Upper lobe of left lung (tissue), 6 donors: ENCODE measurements around the gene LRRC52. TPM values are rescaled to one million over a fixed set of nuclear protein-coding genes. Genes with fewer than 3 reads are reported as not detected.

Source experiments
- ATAC-seq, 2 donors: fragments of 200-7000 bp; cut with Tn5 transposase; one replicate each; pipeline ENCODE4 v1.9.1; 2022; ENCODE audit warnings: mild to moderate bottlenecking in 2 of 2, moderate library complexity in 2 of 2; ENCODE audit not compliant: low FRiP score in 2 of 2
- DNase-seq, 2 donors: peaks; one replicate each; pipeline ENCODE4 v3.0.0-alpha.2; 2019 to 2020
- H3K27ac ChIP-seq, 4 donors: fragments of 200-600 bp; sonication (generic); one replicate each; pipeline ENCODE4 v1.5.1; 2016 to 2019
- H3K27me3 ChIP-seq, 4 donors: fragments of 200-600 bp; sonication (generic); one replicate each; pipeline ENCODE4 v1.5.1; 2017 to 2019
- H3K36me3 ChIP-seq, 4 donors: fragments of 200-600 bp; sonication (generic); one replicate each; pipeline ENCODE4 v1.5.1; 2016 to 2019
- H3K4me1 ChIP-seq, 4 donors: fragments of 200-600 bp; sonication (generic); one replicate each; pipeline ENCODE4 v1.5.1; 2018 to 2019
- H3K4me3 ChIP-seq, 4 donors: fragments of 200-600 bp; sonication (generic); one replicate each; pipeline ENCODE4 v1.5.1; 2017 to 2019; ENCODE audit warnings: mild to moderate bottlenecking in 2 of 4, moderate library complexity in 1 of 4
- H3K9me3 ChIP-seq, 4 donors: fragments of 200-600 bp; sonication (generic); one replicate each; pipeline ENCODE4 v1.5.1; 2018 to 2019
- EP300 ChIP-seq, 4 donors: sonication (generic); formaldehyde crosslinking; IDR thresholded peaks; one replicate each; pipeline ENCODE4 v1.5.1; 2017; ENCODE audit warnings: antibody characterized with exemption in 4 of 4, control low read depth in 2 of 4
- POLR2A ChIP-seq, 4 donors: fragments of 450-650 bp; IDR thresholded peaks; one replicate each; pipeline ENCODE4 v1.5.1; 2016 to 2017; ENCODE audit warnings: antibody characterized with exemption in 4 of 4, mild to moderate bottlenecking in 2 of 4
- POLR2AphosphoS5 ChIP-seq, 2 donors: sonication (generic); formaldehyde crosslinking; IDR thresholded peaks; one replicate each; pipeline ENCODE4 v1.5.1; 2017; ENCODE audit warnings: antibody characterized with exemption in 2 of 2
- WGBS, 2 donors: methylation state at CpG; one replicate each; pipeline ENCODE4 v1.1.5; 2017 to 2018; 5-methylcytosine and 5-hydroxymethylcytosine counted together
- total RNA-seq, 6 donors: library from RNA; depleted of rRNA in 4 of 6; stranded (reverse); fragments of >200 nt in 4 of 6; gene quantifications; one replicate each; pipeline versions ENCODE4 v1.1.0 to v1.2.1, GENCODE V29; 2016 to 2021
- TF ChIP-seq, protein P1 (sequence below), 6 experiments: fragments of 450-650 bp in 4 of 6; fragments of 200-600 bp in 2 of 6; sonication (generic) in 2 of 6; IDR thresholded peaks; one replicate each; pipeline ENCODE4 v1.5.1; 2016 to 2019; ENCODE audit warnings: antibody characterized with exemption in 6 of 6
- donor health status: DM: no; HTN: no; CAD: no; lungs with moderate emphysema.
- donor health status: DM: no; HTN: yes; CAD: no; lungs with severe emphysema.

Gene LRRC52
- total RNA-seq, 6 donors from 2014 or later, result 0.44 to 1.7 (median 0.46) TPM; not detected in 3

GRCh38 chr1:165525708-165526107 is 18.1 kb upstream of the LRRC52 start:
- H3K27ac ChIP-seq, result no peak overlapping the region
- no peak for ATAC-seq
- DNase-seq, result no peak
- peaks cover 0 to 11% (median 11%) of the 10 kb centered on the region in 4 donors for H3K9me3 ChIP-seq
- WGBS, 2 donors, result 90 to 94% methylated on average over 3 of the region's 3 CpGs
- H3K36me3 ChIP-seq, result no peaks in the 10 kb centered on the region
- TF ChIP-seq, protein P1, sequence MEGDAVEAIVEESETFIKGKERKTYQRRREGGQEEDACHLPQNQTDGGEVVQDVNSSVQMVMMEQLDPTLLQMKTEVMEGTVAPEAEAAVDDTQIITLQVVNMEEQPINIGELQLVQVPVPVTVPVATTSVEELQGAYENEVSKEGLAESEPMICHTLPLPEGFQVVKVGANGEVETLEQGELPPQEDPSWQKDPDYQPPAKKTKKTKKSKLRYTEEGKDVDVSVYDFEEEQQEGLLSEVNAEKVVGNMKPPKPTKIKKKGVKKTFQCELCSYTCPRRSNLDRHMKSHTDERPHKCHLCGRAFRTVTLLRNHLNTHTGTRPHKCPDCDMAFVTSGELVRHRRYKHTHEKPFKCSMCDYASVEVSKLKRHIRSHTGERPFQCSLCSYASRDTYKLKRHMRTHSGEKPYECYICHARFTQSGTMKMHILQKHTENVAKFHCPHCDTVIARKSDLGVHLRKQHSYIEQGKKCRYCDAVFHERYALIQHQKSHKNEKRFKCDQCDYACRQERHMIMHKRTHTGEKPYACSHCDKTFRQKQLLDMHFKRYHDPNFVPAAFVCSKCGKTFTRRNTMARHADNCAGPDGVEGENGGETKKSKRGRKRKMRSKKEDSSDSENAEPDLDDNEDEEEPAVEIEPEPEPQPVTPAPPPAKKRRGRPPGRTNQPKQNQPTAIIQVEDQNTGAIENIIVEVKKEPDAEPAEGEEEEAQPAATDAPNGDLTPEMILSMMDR (IDR thresholded peaks at IDR 0.05), result no peak
- TF ChIP-seq POLR2A (IDR thresholded peaks at IDR 0.05), result no peak
- no peak for TF ChIP-seq EP300 (IDR thresholded peaks at IDR 0.05)
- no peak for TF ChIP-seq POLR2AphosphoS5 (IDR thresholded peaks at IDR 0.05)
- H3K27me3 ChIP-seq, result no peaks in the 10 kb centered on the region
- no peak overlapping the region for H3K4me3 ChIP-seq
- peaks cover 0 to 6% (median under 1%) of the 10 kb centered on the region in 4 donors for H3K4me1 ChIP-seq

DNA sequence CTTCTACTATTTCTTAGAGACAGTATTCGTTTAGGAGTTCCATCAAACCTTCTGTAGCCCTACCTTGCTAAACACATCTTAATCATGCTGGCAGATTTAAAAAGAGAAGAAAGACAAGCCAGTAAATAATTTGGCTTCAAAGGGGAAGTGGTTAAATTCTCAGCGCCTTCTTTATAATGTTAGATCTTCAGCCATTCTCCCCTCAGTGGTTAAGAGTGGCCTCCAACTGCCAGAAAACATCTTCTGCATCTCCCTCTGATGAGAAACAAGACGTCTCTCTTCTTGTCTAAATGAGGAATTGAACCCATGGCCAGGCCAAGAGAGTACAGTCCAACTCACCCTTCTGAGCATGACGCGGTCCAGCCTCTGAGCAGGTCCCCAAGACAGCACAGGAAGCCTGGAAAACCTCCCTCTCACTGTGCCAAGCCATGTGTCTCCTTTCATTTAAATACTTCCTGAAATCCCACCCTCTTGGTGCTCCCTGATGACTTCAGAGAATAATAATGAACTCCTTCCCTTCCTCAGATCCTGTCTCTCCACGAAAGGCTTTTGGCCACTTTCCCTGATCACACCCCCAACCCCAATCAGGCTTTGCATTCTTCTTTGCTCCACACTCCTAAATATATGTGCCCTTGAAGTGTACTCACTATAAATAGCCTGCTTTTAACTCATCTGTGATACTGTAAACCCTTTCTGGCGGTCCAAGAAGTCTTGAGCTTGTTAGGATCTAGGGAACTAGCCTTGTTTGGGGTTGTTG is 16.4 kb upstream of the LRRC52 start:
- no peaks in the 10 kb centered on the region for H3K9me3 ChIP-seq
- DNase-seq (no peak), ATAC-seq (no peak)
- H3K27me3 ChIP-seq, result no peaks in the 10 kb centered on the region
- no peak overlapping the region for H3K27ac ChIP-seq
- 52 to 76% methylated on average over 7 of the region's 7 CpGs for WGBS, 2 donors
- peaks cover 0 to 18% (median 2%) of the 10 kb centered on the region in 4 donors for H3K4me1 ChIP-seq
- no peak overlapping the region for H3K4me3 ChIP-seq
- H3K36me3 ChIP-seq, result no peaks in the 10 kb centered on the region
- TF ChIP-seq POLR2A (IDR thresholded peaks at IDR 0.05), result no peak

DNA sequence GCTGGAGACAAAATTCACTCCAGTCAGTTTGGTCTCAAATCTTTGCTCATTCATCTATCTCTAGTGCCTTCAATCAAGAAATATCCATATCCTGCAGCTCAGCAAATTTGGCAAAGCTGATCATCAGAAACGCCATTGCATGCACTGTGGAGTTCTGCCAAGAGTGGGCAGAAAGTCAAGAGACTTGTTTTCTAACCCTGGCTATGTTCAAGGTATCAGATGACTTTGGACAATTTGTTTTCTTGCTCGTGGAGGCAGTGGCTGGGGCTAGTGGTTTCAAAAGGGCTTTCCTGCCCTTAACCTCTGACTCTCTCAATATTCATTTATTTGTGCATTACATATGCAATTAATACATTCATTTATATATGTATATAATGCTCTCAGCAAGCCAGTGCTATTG is 12.8 kb upstream of the LRRC52 start:
- H3K9me3 ChIP-seq, result no peaks in the 10 kb centered on the region

GRCh38 chr1:165532053-165532452 is 11.7 kb upstream of the LRRC52 start:
- TF ChIP-seq, protein P1 (IDR thresholded peaks at IDR 0.05), result no peak
- TF ChIP-seq POLR2A (IDR thresholded peaks at IDR 0.05) (no peak), POLR2AphosphoS5 (IDR thresholded peaks at IDR 0.05) (no peak), EP300 (IDR thresholded peaks at IDR 0.05) (no peak)
- 65 to 70% methylated on average over 7 of the region's 7 CpGs for WGBS, 2 donors
- ATAC-seq (peak in 1 of 2 donors; percentile 41), DNase-seq (no peak)
- Histone ChIP-seq H3K4me3 (no peak overlapping the region), H3K36me3 (no peaks in the 10 kb centered on the region), H3K4me1 (peaks cover 0 to 14% (median 2%) of the 10 kb centered on the region in 4 donors), H3K27ac (no peak overlapping the region), H3K27me3 (no peaks in the 10 kb centered on the region), H3K9me3 (no peaks in the 10 kb centered on the region)

More for the DNA sequence above, 12.8 kb upstream of the LRRC52 start:
- DNase-seq (no peak), ATAC-seq (no peak)
- WGBS, 2 donors, result 9 to 29% methylated on average over 2 of the region's 2 CpGs
- H3K27ac ChIP-seq, result no peak overlapping the region
- TF ChIP-seq EP300 (IDR thresholded peaks at IDR 0.05) (no peak), POLR2AphosphoS5 (IDR thresholded peaks at IDR 0.05) (no peak), POLR2A (IDR thresholded peaks at IDR 0.05) (no peak)
- TF ChIP-seq, protein P1 (IDR thresholded peaks at IDR 0.05), result no peak
- H3K4me3 ChIP-seq, result no peak overlapping the region
- H3K36me3 ChIP-seq, result no peaks in the 10 kb centered on the region
- no peaks in the 10 kb centered on the region for H3K27me3 ChIP-seq
- H3K4me1 ChIP-seq, result peaks cover 0 to 14% (median 2%) of the 10 kb centered on the region in 4 donors

DNA sequence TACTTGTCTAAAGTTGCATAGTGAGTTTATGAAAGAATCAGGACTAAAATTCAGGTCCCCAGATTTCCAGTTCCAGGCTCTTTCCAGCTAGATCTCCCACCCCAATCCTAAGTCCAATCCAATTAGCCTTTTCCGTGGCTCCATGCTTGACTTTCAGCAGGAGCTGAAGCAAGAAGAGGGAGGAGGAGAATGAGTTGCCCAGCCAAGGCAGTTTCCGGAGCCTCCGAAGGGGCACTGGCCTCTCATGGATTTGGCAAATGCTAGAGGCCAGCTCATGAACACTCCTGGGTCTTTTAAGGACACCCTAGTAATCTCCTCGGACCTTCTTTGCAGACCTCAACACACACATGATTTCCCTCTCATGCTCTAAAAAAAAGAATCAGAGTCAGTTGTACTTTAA is 10.5 kb upstream of the LRRC52 start:
- H3K27ac ChIP-seq, result no peak overlapping the region
- H3K4me3 ChIP-seq, result no peak overlapping the region
- peaks cover 0 to 14% (median 2%) of the 10 kb centered on the region in 4 donors for H3K4me1 ChIP-seq
- H3K9me3 ChIP-seq, result no peaks in the 10 kb centered on the region
- ATAC-seq, result no peak
- 48 to 77% methylated on average over 2 to 4 of the region's 4 CpGs for WGBS, 2 donors
- no peak for DNase-seq
- no peaks in the 10 kb centered on the region for H3K27me3 ChIP-seq
- no peaks in the 10 kb centered on the region for H3K36me3 ChIP-seq
- TF ChIP-seq, protein P1 (IDR thresholded peaks at IDR 0.05), result no peak
- no peak for TF ChIP-seq EP300 (IDR thresholded peaks at IDR 0.05)
- no peak for TF ChIP-seq POLR2AphosphoS5 (IDR thresholded peaks at IDR 0.05)
- TF ChIP-seq POLR2A (IDR thresholded peaks at IDR 0.05), result no peak
